ENCODE data around the gene KLF5.
A peak's percentile ranks its signal among the peaks of the same experiment; 100 is the strongest.

Gene KLF5

GRCh38 chr13:73074014-73074413 is 15.2 kb downstream of the KLF5 start:
- Histone ChIP-seq H3K9me3 (ENCODE audit: control insufficient read depth, insufficient read depth, low read depth, low read length) (no peaks in the 10 kb centered on the region), H3K27ac (ENCODE audit: extremely low read depth, low read depth, low read length) (no peak overlapping the region), H3K4me3 (ENCODE audit: low read depth, low read length) (no peak overlapping the region), H3K4me1 (ENCODE audit: control insufficient read depth, insufficient read depth, low read length) (no peaks in the 10 kb centered on the region), H3K36me3 (ENCODE audit: control insufficient read depth in 2 of 2, insufficient read depth in 1 of 2, low read length in 2 of 2) (peaks cover 0 to 16% of the 10 kb centered on the region in 2 experiments; a peak in 1 of 3 replicates)
- CTCF ChIA-PET = interaction anchor here (0.6 kb wide), 1 partner anchor 76 kb away, joined by 4 read pairs; no protein-coding TSS in a partner anchor
- POLR2A ChIA-PET = interaction anchor here (2.9 kb wide), 1 partner anchor 15 kb away, joined by 17 read pairs; the partner anchor contains the start of gene KLF5
- TF ChIP-seq SALL2 (tag by site-specific recombination; IDR thresholded peaks at IDR 0.05; ENCODE audit: borderline replicate concordance) (no peak), PRDM1 (tag by site-specific recombination; IDR thresholded peaks at IDR 0.05) (peak; percentile 25; the same call in 1 of the 2 replicates)

DNA sequence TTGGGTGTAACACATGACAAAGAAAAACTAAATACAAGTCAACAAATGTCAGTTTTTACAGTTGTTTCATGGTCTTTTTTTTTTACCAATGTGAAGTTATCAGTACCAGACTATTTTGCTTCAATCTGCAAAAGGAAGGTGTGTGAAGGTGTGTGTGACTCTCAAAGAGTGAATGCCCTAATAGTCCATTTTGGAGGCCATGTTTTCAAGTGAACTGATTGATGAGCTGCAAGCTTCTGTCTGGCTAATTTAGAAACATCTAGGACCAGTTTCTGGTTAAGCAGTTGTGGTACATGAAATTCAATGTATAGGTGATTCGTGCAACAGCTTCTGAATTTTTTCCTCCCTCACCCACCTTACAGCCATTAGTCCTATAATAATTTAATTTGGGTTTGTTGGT is 16.1 kb downstream of the KLF5 start:
- ChIA-PET POLR2A (no interaction called here), CTCF (interaction anchor here (0.6 kb wide), 1 partner anchor 75 kb away, joined by 4 read pairs; no protein-coding TSS in a partner anchor)
- no peaks in the 10 kb centered on the region for H3K4me1 ChIP-seq (ENCODE audit: control insufficient read depth, insufficient read depth, low read length)
- H3K27ac ChIP-seq (ENCODE audit: extremely low read depth, low read depth, low read length) = no peak overlapping the region
- H3K9me3 ChIP-seq (ENCODE audit: control insufficient read depth, insufficient read depth, low read depth, low read length) = no peaks in the 10 kb centered on the region
- TF ChIP-seq, protein P1, sequence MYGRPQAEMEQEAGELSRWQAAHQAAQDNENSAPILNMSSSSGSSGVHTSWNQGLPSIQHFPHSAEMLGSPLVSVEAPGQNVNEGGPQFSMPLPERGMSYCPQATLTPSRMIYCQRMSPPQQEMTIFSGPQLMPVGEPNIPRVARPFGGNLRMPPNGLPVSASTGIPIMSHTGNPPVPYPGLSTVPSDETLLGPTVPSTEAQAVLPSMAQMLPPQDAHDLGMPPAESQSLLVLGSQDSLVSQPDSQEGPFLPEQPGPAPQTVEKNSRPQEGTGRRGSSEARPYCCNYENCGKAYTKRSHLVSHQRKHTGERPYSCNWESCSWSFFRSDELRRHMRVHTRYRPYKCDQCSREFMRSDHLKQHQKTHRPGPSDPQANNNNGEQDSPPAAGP (tag by site-specific recombination; IDR thresholded peaks at IDR 0.05) = no peak
- no peak for TF ChIP-seq HOXC10 (CRISPR knock-in tag; IDR thresholded peaks at IDR 0.05)
- TF ChIP-seq ZNF169 (tag by site-specific recombination; IDR thresholded peaks at IDR 0.05) = no peak
- no peak for TF ChIP-seq GLI4 (tag by site-specific recombination; IDR thresholded peaks at IDR 0.05)
- no peak for TF ChIP-seq MEIS1 (CRISPR knock-in tag; IDR thresholded peaks at IDR 0.05; ENCODE audit: borderline replicate concordance)
- TF ChIP-seq ZNF629 (tag by site-specific recombination; IDR thresholded peaks at IDR 0.05) = no peak
- no peak for TF ChIP-seq ZNF777 (tag by site-specific recombination; IDR thresholded peaks at IDR 0.05; ENCODE audit: borderline replicate concordance)
- TF ChIP-seq ZFP69B (tag by site-specific recombination; IDR thresholded peaks at IDR 0.05) = no peak
- TF ChIP-seq ZNF266 (tag by site-specific recombination; IDR thresholded peaks at IDR 0.05; ENCODE audit: low read depth) = no peak
- no peak for TF ChIP-seq ZNF639 (tag by site-specific recombination; IDR thresholded peaks at IDR 0.05)
- no peak overlapping the region for H3K4me3 ChIP-seq (ENCODE audit: low read depth, low read length)
- H3K36me3 ChIP-seq (ENCODE audit: control insufficient read depth in 2 of 2, insufficient read depth in 1 of 2, low read length in 2 of 2) = peaks cover 0 to 16% of the 10 kb centered on the region in 2 experiments; a peak in 1 of 3 replicates

DNA sequence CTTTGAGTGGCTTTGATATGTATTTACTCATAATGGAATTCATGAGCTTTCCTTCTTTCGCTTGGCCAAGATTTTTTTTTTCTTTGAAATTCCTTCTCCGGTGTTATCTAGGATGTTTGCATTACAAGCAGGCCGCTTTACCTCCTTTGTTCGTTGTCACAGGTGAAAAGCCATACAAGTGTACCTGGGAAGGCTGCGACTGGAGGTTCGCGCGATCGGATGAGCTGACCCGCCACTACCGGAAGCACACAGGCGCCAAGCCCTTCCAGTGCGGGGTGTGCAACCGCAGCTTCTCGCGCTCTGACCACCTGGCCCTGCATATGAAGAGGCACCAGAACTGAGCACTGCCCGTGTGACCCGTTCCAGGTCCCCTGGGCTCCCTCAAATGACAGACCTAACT is 16.7 kb downstream of the KLF5 start:
- no peak overlapping the region for H3K27ac ChIP-seq (ENCODE audit: extremely low read depth, low read depth, low read length)
- no peaks in the 10 kb centered on the region for H3K9me3 ChIP-seq (ENCODE audit: control insufficient read depth, insufficient read depth, low read depth, low read length)
- TF ChIP-seq SCRT2 (tag by site-specific recombination; IDR thresholded peaks at IDR 0.05) = no peak
- TF ChIP-seq ZBTB21 (tag by site-specific recombination; IDR thresholded peaks at IDR 0.05) = no peak
- no peak for TF ChIP-seq ZFP37 (tag by site-specific recombination; IDR thresholded peaks at IDR 0.05)
- no peak for TF ChIP-seq SALL2 (tag by site-specific recombination; IDR thresholded peaks at IDR 0.05; ENCODE audit: borderline replicate concordance)
- no peak for TF ChIP-seq MYNN (tag by site-specific recombination; IDR thresholded peaks at IDR 0.05; ENCODE audit: borderline replicate concordance)
- no peak for TF ChIP-seq ZNF10 (tag by site-specific recombination; IDR thresholded peaks at IDR 0.05)
- no peak for TF ChIP-seq PRDM1 (tag by site-specific recombination; IDR thresholded peaks at IDR 0.05)
- no peak for TF ChIP-seq ZBTB8A (tag by site-specific recombination; IDR thresholded peaks at IDR 0.05)
- no peak for TF ChIP-seq TSHZ1 (tag by site-specific recombination; IDR thresholded peaks at IDR 0.05; ENCODE audit: borderline replicate concordance)
- TF ChIP-seq ZNF639 (tag by site-specific recombination; IDR thresholded peaks at IDR 0.05) = no peak
- no peak for TF ChIP-seq ZNF473 (tag by site-specific recombination; IDR thresholded peaks at IDR 0.05)
- H3K4me3 ChIP-seq (ENCODE audit: low read depth, low read length) = no peak overlapping the region
- CTCF ChIA-PET = no interaction called here
- H3K36me3 ChIP-seq (ENCODE audit: control insufficient read depth in 2 of 2, insufficient read depth in 1 of 2, low read length in 2 of 2) = peaks cover 0 to 16% of the 10 kb centered on the region in 2 experiments; a peak in 1 of 3 replicates
- POLR2A ChIA-PET = no interaction called here
- no peaks in the 10 kb centered on the region for H3K4me1 ChIP-seq (ENCODE audit: control insufficient read depth, insufficient read depth, low read length)
